OCI-LY1 (cell line): ENCODE results near the gene ARRDC2.

Source experiments
- H2AFZ ChIP-seq: fragments of 200-600 bp; sonication (generic), shearing (Covaris generic); 2 replicates; pipeline ENCODE4 v1.6.0; 2014; ENCODE audit warnings: antibody characterized with exemption, mild to moderate bottlenecking, low read length
- H3F3A ChIP-seq: fragments of 200-600 bp; sonication (generic), shearing (Covaris generic); 2 replicates; pipeline ENCODE4 v1.6.0; 2014; ENCODE audit warnings: mild to moderate bottlenecking, antibody characterized with exemption, low read length, moderate library complexity; ENCODE audit not compliant: insufficient read depth
- H3K27ac ChIP-seq: fragments of 200-600 bp; sonication (generic); 2 replicates; pipeline ENCODE4 v1.5.1; 2014; ENCODE audit warnings: low read length, mixed run types, mild to moderate bottlenecking, low read depth; ENCODE audit not compliant: poor library complexity, severe bottlenecking
- H3K27me3 ChIP-seq: fragments of 200-600 bp; sonication (generic); 2 replicates; pipeline ENCODE4 v1.6.0; 2014; ENCODE audit warnings: antibody characterized with exemption, mild to moderate bottlenecking, low read length, moderate library complexity; ENCODE audit not compliant: insufficient read depth
- H3K36me3 ChIP-seq: fragments of 200-600 bp; sonication (generic); 2 replicates; pipeline ENCODE4 v1.6.1; 2014; ENCODE audit warnings: mild to moderate bottlenecking, antibody characterized with exemption, low read length, moderate library complexity, mixed read lengths; ENCODE audit not compliant: insufficient read depth
- H3K4me1 ChIP-seq: fragments of 200-600 bp; sonication (generic); 2 replicates; pipeline ENCODE4 v1.5.1; 2014; ENCODE audit warnings: mild to moderate bottlenecking, low read length, moderate library complexity; ENCODE audit not compliant: insufficient read depth, severe bottlenecking
- H3K4me2 ChIP-seq: fragments of 200-600 bp; sonication (generic), shearing (Covaris generic); 2 replicates; pipeline ENCODE4 v1.6.1; 2014; ENCODE audit warnings: low read length
- H3K4me3 ChIP-seq: fragments of 200-600 bp; sonication (generic); 2 replicates; pipeline ENCODE4 v1.5.1; 2014; ENCODE audit warnings: low read length, low read depth, mild to moderate bottlenecking, mixed read lengths; ENCODE audit not compliant: poor library complexity, severe bottlenecking
- H3K79me2 ChIP-seq: fragments of 200-600 bp; shearing (Covaris generic); 2 replicates; pipeline ENCODE4 v1.6.1; 2016; ENCODE audit warnings: mixed run types, low read length, mixed read lengths; ENCODE audit not compliant: insufficient read depth
- H3K9ac ChIP-seq: fragments of 200-600 bp; sonication (generic), shearing (Covaris generic); 2 replicates; pipeline ENCODE4 v1.6.1; 2014; ENCODE audit warnings: mild to moderate bottlenecking, low read length, mixed read lengths
- H3K9me2 ChIP-seq: fragments of 200-600 bp; sonication (generic), shearing (Covaris generic); 2 replicates; pipeline ENCODE4 v1.6.1; 2014; ENCODE audit warnings: low read depth, mild to moderate bottlenecking, low read length, mixed read lengths
- H3K9me3 ChIP-seq: fragments of 200-600 bp; shearing (Covaris generic); 2 replicates; pipeline ENCODE4 v1.6.1; 2014; ENCODE audit warnings: low read length, mixed read lengths
- H4K20me1 ChIP-seq: fragments of 200-600 bp; sonication (generic), shearing (Covaris generic); 2 replicates; pipeline ENCODE4 v1.6.0; 2016; ENCODE audit warnings: mild to moderate bottlenecking, low read length; ENCODE audit not compliant: insufficient read depth
- EZH2 ChIP-seq: fragments of 200-600 bp; sonication (generic), shearing (Covaris generic); IDR thresholded peaks from 2 replicates; pipeline ENCODE4 v1.8.0; 2017; ENCODE audit warnings: borderline replicate concordance, mixed run types, mild to moderate bottlenecking, antibody characterized with exemption, low read length, moderate library complexity, mixed read lengths
- TF ChIP-seq, protein P1 (sequence below): fragments of 200-600 bp; sonication (generic), shearing (Covaris generic); IDR thresholded peaks from 2 replicates; pipeline ENCODE4 v1.5.1; 2017; ENCODE audit warnings: mild to moderate bottlenecking, antibody characterized with exemption, low read length, moderate library complexity, mixed read lengths

The ARRDC2 gene

DNA sequence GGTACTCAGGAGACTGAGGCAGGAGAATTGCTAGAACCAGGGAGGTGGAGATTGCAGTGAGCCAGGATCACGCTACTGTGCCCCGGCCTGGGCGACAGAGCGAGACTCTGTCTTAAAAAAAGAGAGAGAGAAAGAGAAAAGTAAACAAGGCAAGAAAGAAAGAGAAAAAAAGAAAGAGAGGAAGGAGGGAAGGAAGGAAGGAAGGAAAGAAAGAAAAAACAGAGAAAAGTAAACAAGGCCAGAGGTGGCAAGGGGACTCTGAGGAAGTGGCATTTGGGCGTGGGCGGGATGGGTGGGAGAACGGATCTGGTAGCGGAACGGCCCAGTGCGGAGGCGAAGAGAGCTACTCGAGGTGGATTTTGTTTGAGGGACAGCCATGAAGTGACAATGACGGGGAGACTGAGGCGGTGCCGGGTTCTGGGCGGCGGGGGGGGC lies 7.5 kb upstream of the ARRDC2 start:
- H3K79me2 ChIP-seq = peaks cover 6% of the 10 kb centered on the region; the same call in 1 of the 2 replicates
- no peak for TF ChIP-seq EZH2
- TF ChIP-seq, protein P1, sequence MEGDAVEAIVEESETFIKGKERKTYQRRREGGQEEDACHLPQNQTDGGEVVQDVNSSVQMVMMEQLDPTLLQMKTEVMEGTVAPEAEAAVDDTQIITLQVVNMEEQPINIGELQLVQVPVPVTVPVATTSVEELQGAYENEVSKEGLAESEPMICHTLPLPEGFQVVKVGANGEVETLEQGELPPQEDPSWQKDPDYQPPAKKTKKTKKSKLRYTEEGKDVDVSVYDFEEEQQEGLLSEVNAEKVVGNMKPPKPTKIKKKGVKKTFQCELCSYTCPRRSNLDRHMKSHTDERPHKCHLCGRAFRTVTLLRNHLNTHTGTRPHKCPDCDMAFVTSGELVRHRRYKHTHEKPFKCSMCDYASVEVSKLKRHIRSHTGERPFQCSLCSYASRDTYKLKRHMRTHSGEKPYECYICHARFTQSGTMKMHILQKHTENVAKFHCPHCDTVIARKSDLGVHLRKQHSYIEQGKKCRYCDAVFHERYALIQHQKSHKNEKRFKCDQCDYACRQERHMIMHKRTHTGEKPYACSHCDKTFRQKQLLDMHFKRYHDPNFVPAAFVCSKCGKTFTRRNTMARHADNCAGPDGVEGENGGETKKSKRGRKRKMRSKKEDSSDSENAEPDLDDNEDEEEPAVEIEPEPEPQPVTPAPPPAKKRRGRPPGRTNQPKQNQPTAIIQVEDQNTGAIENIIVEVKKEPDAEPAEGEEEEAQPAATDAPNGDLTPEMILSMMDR = no peak
- no peak overlapping the region for H2AFZ ChIP-seq
- peak overlapping the region; percentile 8; the same call in 1 of the 2 replicates for H3K4me2 ChIP-seq
- peaks cover 32% of the 10 kb centered on the region for H3K4me1 ChIP-seq
- no peaks in the 10 kb centered on the region for H3K9me3 ChIP-seq
- H3K27me3 ChIP-seq = no peaks in the 10 kb centered on the region
- no peaks in the 10 kb centered on the region for H3K36me3 ChIP-seq
- H3K27ac ChIP-seq = peak overlapping the region; percentile 81
- no peaks in the 10 kb centered on the region for H4K20me1 ChIP-seq
- 0 out of 2 replicates have a peak, but pooled peaks cover 7% of the 10 kb centered on the region for H3F3A ChIP-seq
- H3K9ac ChIP-seq = peak overlapping the region; percentile 11; the same call in 1 of the 2 replicates
- peak overlapping the region; percentile 14 for H3K4me3 ChIP-seq
- H3K9me2 ChIP-seq = no peaks in the 10 kb centered on the region

DNA sequence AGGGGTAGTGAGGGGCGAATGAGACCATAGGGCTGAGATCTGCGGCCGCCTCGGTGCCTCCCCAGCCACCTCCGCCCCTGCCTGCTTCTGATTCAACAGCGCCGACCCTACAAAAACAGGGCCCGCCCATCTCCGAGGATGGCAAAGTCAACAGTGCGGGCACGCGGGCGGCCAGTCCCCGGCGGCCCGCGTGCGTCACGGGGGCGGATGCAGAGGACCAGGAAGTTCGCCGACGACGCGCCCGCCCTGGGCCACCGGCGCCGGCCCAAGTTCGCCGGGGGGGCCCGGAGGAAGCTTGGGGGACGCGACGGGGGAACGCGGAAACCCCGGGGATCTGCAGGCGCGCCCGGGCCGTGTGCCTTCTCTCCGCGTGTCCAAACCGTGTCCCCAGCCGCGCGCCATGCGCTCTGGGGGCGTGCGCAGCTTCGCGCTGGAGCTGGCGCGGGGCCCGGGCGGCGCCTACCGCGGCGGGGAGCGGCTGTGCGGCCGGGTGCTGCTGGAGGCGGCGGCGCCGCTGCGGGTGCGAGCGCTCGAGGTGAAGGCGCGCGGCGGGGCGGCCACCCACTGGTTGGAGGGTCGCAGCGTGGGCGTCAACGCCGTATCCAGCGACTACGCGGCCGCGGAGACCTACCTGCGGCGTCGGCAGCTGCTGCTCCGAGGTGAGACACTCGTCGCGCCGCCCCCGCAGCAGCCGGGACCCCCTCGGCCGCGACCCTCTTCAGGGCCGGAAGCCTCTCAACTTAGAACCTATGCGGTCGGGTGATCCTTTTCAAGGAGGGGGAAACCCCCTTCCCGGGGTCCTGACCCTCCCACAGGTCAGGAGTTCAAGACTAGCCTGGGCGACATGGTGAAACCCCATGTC lies 6.8 kb upstream of the ARRDC2 start:
- H3K9ac ChIP-seq = peak overlapping the region; percentile 90
- H4K20me1 ChIP-seq = no peaks in the 10 kb centered on the region
- no peaks in the 10 kb centered on the region for H3K36me3 ChIP-seq
- H3K4me1 ChIP-seq = peaks cover 32% of the 10 kb centered on the region
- TF ChIP-seq, protein P1 = no peak
- TF ChIP-seq EZH2 = no peak
- H3K79me2 ChIP-seq = peaks cover 6% of the 10 kb centered on the region; the same call in 1 of the 2 replicates
- 0 out of 2 replicates have a peak, but pooled peaks cover 7% of the 10 kb centered on the region for H3F3A ChIP-seq
- no peaks in the 10 kb centered on the region for H3K27me3 ChIP-seq
- H3K4me3 ChIP-seq = peak overlapping the region; percentile 78
- no peaks in the 10 kb centered on the region for H3K9me3 ChIP-seq
- H3K4me2 ChIP-seq = peak overlapping the region; percentile 91
- peak overlapping the region; percentile 68 for H3K27ac ChIP-seq
- H3K9me2 ChIP-seq = no peaks in the 10 kb centered on the region
- H2AFZ ChIP-seq = no peak overlapping the region

DNA sequence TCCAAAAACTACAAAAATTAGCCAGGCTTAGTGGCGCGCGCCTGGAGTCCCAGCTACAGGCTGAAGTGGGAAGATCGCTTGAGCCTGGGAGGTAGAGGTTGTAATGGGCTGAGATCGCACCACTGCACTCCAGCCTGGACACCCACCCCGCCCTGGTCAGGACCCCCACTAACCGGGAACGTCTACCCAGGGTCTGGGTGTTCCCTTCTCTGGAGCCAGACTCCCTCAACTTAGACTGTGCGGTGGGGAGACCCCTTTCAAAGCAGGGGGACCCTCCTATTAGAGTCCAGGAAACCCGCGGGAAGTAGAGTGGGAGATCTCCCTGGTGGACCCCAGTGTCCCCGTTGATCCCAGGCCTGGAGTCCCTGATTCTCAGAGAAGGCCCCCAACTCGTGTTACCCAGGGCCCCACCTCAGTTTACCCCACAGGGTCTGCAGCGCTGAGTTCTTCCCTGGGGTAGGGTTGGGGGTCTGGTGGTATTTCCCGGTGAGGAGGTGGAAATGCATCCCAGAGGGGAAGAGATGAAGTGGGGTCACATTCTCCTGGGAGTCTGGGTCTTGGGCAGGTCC lies 6.1 kb upstream of the ARRDC2 start:
- peak overlapping the region; percentile 91 for H3K4me2 ChIP-seq
- peaks cover 31% of the 10 kb centered on the region for H3K4me1 ChIP-seq
- no peak overlapping the region for H2AFZ ChIP-seq
- TF ChIP-seq, protein P1 = no peak
- TF ChIP-seq EZH2 = no peak
- peak overlapping the region; percentile 90 for H3K9ac ChIP-seq
- H3K27me3 ChIP-seq = no peaks in the 10 kb centered on the region
- H4K20me1 ChIP-seq = no peaks in the 10 kb centered on the region
- no peaks in the 10 kb centered on the region for H3K9me3 ChIP-seq
- 0 out of 2 replicates have a peak, but pooled peaks cover 7% of the 10 kb centered on the region for H3F3A ChIP-seq
- H3K9me2 ChIP-seq = no peaks in the 10 kb centered on the region
- H3K4me3 ChIP-seq = peak overlapping the region; percentile 78
- peaks cover 6% of the 10 kb centered on the region; the same call in 1 of the 2 replicates for H3K79me2 ChIP-seq
- H3K36me3 ChIP-seq = no peaks in the 10 kb centered on the region
- peak overlapping the region; percentile 68 for H3K27ac ChIP-seq
